Fibroblast of the aortic adventitia (primary cell): ENCODE measurements around the gene GSX1. TPM values are rescaled to one million over a fixed set of nuclear protein-coding genes. Genes with fewer than 3 reads are reported as not detected.

Experiments used
- DNase-seq: peaks from one replicate; pipeline ENCODE4 v3.0.0-alpha.2; 2010; ENCODE audit warnings: low read depth
- H3K4me3 ChIP-seq: 2 replicates; pipeline ENCODE4 v1.5.1; 2011; ENCODE audit warnings: low read depth, mild to moderate bottlenecking, control low read depth, low read length, moderate library complexity
- total RNA-seq: library from RNA; depleted of rRNA; stranded (reverse); fragments of >200 nt; gene quantifications from 2 replicates; pipeline ENCODE4 v1.2.3, GENCODE V29; 2012; ENCODE audit warnings: low replicate concordance
- TF ChIP-seq, protein P1 (sequence below): IDR thresholded peaks from 2 replicates; pipeline ENCODE4 v1.5.1; 2011; ENCODE audit warnings: mild to moderate bottlenecking, low read length, control low read depth, inconsistent platforms; ENCODE audit not compliant: insufficient read depth

The GSX1 gene
- total RNA-seq, 1 donor: not detected

DNA sequence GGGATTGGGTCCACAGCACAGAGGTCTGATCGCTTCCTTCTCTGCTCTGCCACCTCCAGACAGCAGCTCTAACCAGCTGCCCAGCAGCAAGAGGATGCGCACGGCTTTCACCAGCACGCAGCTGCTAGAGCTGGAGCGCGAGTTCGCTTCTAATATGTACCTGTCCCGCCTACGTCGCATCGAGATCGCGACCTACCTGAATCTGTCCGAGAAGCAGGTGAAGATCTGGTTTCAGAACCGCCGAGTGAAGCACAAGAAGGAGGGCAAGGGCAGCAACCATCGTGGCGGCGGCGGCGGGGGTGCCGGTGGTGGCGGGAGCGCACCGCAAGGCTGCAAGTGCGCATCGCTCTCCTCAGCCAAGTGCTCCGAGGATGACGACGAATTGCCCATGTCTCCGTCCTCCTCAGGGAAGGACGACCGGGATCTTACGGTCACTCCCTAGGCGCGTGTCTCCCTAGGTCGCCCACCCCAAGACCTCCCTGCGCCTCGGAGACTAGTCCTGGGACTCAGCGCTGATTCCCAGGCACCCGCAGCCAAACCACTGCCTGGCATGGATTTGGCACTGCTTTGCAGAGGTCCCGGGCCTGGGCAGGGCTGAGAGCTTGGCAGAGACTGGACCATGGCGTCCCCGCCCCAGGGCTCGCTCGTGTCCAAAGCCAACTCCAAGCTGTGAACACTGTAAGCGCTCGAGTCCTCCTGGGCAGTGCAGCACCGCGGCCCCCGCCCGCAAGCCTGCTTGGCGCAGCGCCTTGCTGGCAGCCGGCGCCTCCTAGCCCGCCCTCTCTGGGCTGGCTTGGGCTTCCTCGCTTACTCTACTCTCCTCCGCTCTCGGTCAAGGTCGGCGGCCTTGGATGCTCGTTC, 1.5 kb downstream of the GSX1 start:
- DNase-seq: no peak
- TF ChIP-seq, protein P1, sequence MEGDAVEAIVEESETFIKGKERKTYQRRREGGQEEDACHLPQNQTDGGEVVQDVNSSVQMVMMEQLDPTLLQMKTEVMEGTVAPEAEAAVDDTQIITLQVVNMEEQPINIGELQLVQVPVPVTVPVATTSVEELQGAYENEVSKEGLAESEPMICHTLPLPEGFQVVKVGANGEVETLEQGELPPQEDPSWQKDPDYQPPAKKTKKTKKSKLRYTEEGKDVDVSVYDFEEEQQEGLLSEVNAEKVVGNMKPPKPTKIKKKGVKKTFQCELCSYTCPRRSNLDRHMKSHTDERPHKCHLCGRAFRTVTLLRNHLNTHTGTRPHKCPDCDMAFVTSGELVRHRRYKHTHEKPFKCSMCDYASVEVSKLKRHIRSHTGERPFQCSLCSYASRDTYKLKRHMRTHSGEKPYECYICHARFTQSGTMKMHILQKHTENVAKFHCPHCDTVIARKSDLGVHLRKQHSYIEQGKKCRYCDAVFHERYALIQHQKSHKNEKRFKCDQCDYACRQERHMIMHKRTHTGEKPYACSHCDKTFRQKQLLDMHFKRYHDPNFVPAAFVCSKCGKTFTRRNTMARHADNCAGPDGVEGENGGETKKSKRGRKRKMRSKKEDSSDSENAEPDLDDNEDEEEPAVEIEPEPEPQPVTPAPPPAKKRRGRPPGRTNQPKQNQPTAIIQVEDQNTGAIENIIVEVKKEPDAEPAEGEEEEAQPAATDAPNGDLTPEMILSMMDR: no peak
- no peak overlapping the region for H3K4me3 ChIP-seq

- H3K4me3 ChIP-seq: no peak overlapping the region
- no peak for DNase-seq
- TF ChIP-seq, protein P1: no peak
Observed at GRCh38 chr13:27794368-27794691, 2.0 kb downstream of the GSX1 start.

- DNase-seq: no peak
- H3K4me3 ChIP-seq: no peak overlapping the region
- TF ChIP-seq, protein P1: no peak
Observed at GRCh38 chr13:27794921-27795717, 2.8 kb downstream of the GSX1 start.

DNA sequence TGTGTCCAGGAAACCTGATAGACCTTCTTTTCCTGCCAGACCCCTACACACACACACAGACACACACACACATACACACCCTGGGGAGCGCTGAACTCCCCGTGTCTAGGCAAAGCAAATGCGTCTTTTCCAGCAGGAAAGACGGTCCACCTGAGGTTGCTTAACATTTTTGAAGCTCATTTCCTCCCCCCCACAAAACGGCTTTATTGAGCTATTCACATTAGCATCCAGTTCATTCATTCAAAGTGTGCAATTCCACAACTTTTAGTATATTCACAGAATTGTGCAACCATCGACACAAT, 3.4 kb downstream of the GSX1 start:
- no peak for DNase-seq
- TF ChIP-seq, protein P1: no peak
- no peak overlapping the region for H3K4me3 ChIP-seq

GRCh38 chr13:27796544-27797227, 4.4 kb downstream of the GSX1 start:
- no peak for DNase-seq
- no peak overlapping the region for H3K4me3 ChIP-seq
- TF ChIP-seq, protein P1: no peak

- DNase-seq: peak; percentile 8
- TF ChIP-seq, protein P1: peak; percentile 12
- H3K4me3 ChIP-seq: no peak overlapping the region
Observed at GRCh38 chr13:27797228-27797624, 4.9 kb downstream of the GSX1 start.
